GM23248 (cell line): ENCODE measurements around the gene MYH14. TPM values are rescaled to one million over a fixed set of nuclear protein-coding genes. Genes with fewer than 3 reads are reported as not detected.

Experiments used
- DNase-seq: peaks from one replicate; pipeline ENCODE4 v3.0.0-alpha.2; 2015
- H2AFZ ChIP-seq: fragments of 200-600 bp; sonication (generic); 2 replicates; pipeline ENCODE4 v1.6.1; 2016; ENCODE audit warnings: antibody characterized with exemption
- H3F3A ChIP-seq: fragments of 200-600 bp; sonication (generic); 2 replicates; pipeline ENCODE4 v1.6.1; 2016; ENCODE audit warnings: mild to moderate bottlenecking, antibody characterized with exemption, mixed run types; ENCODE audit not compliant: insufficient read depth
- H3K27ac ChIP-seq: fragments of 200-600 bp; sonication (generic); 2 replicates; pipeline ENCODE4 v1.5.1; 2016; ENCODE audit warnings: mild to moderate bottlenecking
- H3K27me3 ChIP-seq: fragments of 200-600 bp; sonication (generic); replicated peaks from 2 replicates; pipeline ENCODE4 v1.6.1; 2016; ENCODE audit warnings: mild to moderate bottlenecking; ENCODE audit not compliant: insufficient read depth
- H3K36me3 ChIP-seq: fragments of 200-600 bp; sonication (generic); 2 replicates; pipeline ENCODE4 v1.6.1; 2016; ENCODE audit warnings: low read depth, mild to moderate bottlenecking
- H3K4me1 ChIP-seq: fragments of 200-600 bp; sonication (generic); 2 replicates; pipeline ENCODE4 v1.6.1; 2016; ENCODE audit warnings: mild to moderate bottlenecking; ENCODE audit not compliant: insufficient read depth
- H3K4me2 ChIP-seq: fragments of 200-600 bp; sonication (generic); one replicate; pipeline ENCODE4 v1.6.1; 2016; ENCODE audit warnings: mild to moderate bottlenecking; ENCODE audit not compliant: unreplicated experiment
- H3K4me3 ChIP-seq: fragments of 200-600 bp; sonication (generic); 2 replicates; pipeline ENCODE4 v1.5.1; 2016; ENCODE audit warnings: mild to moderate bottlenecking
- H3K79me2 ChIP-seq: fragments of 200-600 bp; sonication (generic); 2 replicates; pipeline ENCODE4 v1.6.1; 2016; ENCODE audit warnings: mild to moderate bottlenecking; ENCODE audit not compliant: insufficient read depth
- H3K9ac ChIP-seq: fragments of 200-600 bp; sonication (generic); 2 replicates; pipeline ENCODE4 v1.6.1; 2016; ENCODE audit warnings: mild to moderate bottlenecking
- H3K9me2 ChIP-seq: fragments of 200-600 bp; sonication (generic); 2 replicates; pipeline ENCODE4 v1.6.1; 2016; ENCODE audit warnings: mixed run types, mild to moderate bottlenecking, moderate library complexity; ENCODE audit not compliant: insufficient read depth
- H3K9me3 ChIP-seq: fragments of 200-600 bp; sonication (generic); one replicate; pipeline ENCODE4 v1.6.1; 2017; ENCODE audit warnings: low read depth
- H4K20me1 ChIP-seq: fragments of 200-600 bp; sonication (generic); 2 replicates; pipeline ENCODE4 v1.6.0; 2016; ENCODE audit not compliant: insufficient read depth
- EZH2 ChIP-seq: fragments of 200-600 bp; sonication (generic); IDR thresholded peaks from 2 replicates; pipeline ENCODE4 v1.6.1; 2018; ENCODE audit warnings: antibody characterized with exemption, mild to moderate bottlenecking; ENCODE audit not compliant: insufficient read depth, poor library complexity, severe bottlenecking
- EZH2phosphoT487 ChIP-seq: fragments of 200-600 bp; sonication (generic); IDR thresholded peaks from 2 replicates; pipeline ENCODE4 v1.6.1; 2018; ENCODE audit warnings: antibody characterized with exemption, moderate library complexity, mild to moderate bottlenecking, low read depth; ENCODE audit not compliant: insufficient read depth
- WGBS, 2 experiments: methylation state at CpG; one replicate each; pipeline ENCODE4 v1.1.6; 2015 to 2017; ENCODE audit warnings: low lambda C conversion rate in 2 of 2, low coverage in 1 of 2; ENCODE audit errors: missing lambda C conversion rate in 2 of 2; 5-methylcytosine and 5-hydroxymethylcytosine counted together
- in situ Hi-C: fragments of 300-500 bp; cut with MboI; formaldehyde crosslinking; loops from 2 replicates; pipeline ENCODE4 v1.15.0; 2020
- polyA plus RNA-seq: library from polyadenylated mRNA; unstranded; fragments of >200 nt; fragmentation: Nextera tagmentation; extraction: Ambion mirVana; gene quantifications from 2 replicates; pipeline ENCODE4 v1.2.1, GENCODE V29; 2016
- total RNA-seq: library from RNA; depleted of rRNA; stranded (reverse); fragments of >200 nt; shearing (Covaris generic); gene quantifications from 2 replicates; pipeline ENCODE4 v1.2.3, GENCODE V29; 2014

MYH14 gene
- total and polyA plus RNA-seq, 2 experiments from 2014 or later = not detected

DNA sequence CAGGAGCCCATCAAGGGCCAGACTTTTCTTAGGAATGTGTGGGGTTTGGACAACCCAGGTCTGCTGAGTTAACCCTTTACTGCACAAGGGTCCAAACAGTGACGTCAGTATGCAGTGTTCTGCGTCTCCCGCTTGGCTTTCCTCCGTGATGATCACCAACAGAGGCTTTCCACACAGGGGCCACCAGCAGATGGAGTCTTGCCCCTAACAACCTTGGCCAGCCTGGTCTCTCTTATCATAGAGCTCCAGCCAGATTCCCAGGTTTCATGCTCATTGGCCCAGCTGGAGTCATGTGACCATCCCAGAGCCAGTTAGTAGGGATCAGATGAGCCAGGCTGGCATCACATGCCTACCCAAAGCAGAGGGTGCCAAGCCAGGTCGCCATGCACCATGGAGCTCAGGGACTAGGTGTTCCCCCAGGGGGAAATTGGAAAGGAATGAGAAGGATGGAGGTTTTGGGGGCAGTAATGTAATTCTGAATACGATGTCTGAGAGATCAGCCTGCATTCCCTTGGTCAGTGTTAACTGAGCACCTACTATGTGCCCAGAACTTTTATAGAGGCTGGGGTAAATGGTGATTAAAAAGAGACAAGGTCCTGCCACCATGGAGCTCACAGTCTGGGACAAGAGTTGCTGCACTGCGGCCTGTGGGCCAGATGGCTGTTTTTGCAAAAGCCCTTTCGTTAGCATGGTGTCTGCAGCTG lies 61.2 kb downstream of the MYH14 start:
- Histone ChIP-seq H3K9me3 (no peaks in the 10 kb centered on the region), H3K9me2 (no peaks in the 10 kb centered on the region), H3K27ac (no peak overlapping the region), H3K4me1 (no peaks in the 10 kb centered on the region), H3K9ac (no peak overlapping the region), H3K36me3 (no peaks in the 10 kb centered on the region), H4K20me1 (no peaks in the 10 kb centered on the region), H3K27me3 (no peaks in the 10 kb centered on the region), H3K4me2 (no peak overlapping the region), H3K79me2 (no peaks in the 10 kb centered on the region), H2AFZ (no peak overlapping the region), H3F3A (no peaks in the 10 kb centered on the region), H3K4me3 (no peak overlapping the region)
- in situ Hi-C loops = no loop called here
- WGBS, 2 experiments = 14 to 20% methylated on average over 8 of the region's 8 CpGs
- no peak for DNase-seq
- TF ChIP-seq EZH2 (no peak), EZH2phosphoT487 (no peak)

DNA sequence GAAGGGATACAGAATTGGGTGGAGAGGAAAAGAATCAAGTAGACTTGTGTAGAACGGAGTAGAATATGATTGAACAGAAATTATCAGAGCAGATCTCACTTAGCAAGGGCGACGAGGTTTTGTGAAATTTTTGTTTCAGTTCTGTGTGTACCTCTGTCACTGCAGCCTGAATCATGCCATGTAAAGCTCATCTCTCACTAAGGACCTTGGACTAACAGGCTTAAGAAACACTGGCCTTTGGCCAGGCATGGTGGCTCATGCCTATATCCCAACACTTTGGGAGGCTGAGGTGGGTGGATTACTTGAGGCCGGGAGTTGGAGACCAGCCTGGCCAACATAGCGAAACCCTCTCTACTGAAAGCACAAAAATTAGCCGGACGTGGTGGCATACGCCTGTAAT lies 62.6 kb downstream of the MYH14 start:
- Histone ChIP-seq H3K4me1 (no peaks in the 10 kb centered on the region), H2AFZ (no peak overlapping the region), H3K9ac (no peak overlapping the region), H3F3A (no peaks in the 10 kb centered on the region), H3K27me3 (no peaks in the 10 kb centered on the region), H3K4me3 (no peak overlapping the region), H4K20me1 (no peaks in the 10 kb centered on the region), H3K4me2 (no peak overlapping the region), H3K27ac (no peak overlapping the region), H3K36me3 (no peaks in the 10 kb centered on the region), H3K9me3 (no peaks in the 10 kb centered on the region), H3K9me2 (no peaks in the 10 kb centered on the region), H3K79me2 (no peaks in the 10 kb centered on the region)
- 55 to 64% methylated on average over 8 of the region's 8 CpGs for WGBS, 2 experiments
- in situ Hi-C loops = no loop called here
- no peak for TF ChIP-seq EZH2
- no peak for TF ChIP-seq EZH2phosphoT487
- no peak for DNase-seq

GRCh38 chr19:50266896-50267295 lies 63.5 kb downstream of the MYH14 start:
- Histone ChIP-seq H3K4me3 (no peak overlapping the region), H4K20me1 (no peaks in the 10 kb centered on the region), H3K79me2 (no peaks in the 10 kb centered on the region), H3K36me3 (no peaks in the 10 kb centered on the region), H3K9ac (no peak overlapping the region), H3K9me2 (no peaks in the 10 kb centered on the region), H3K9me3 (no peaks in the 10 kb centered on the region), H3K4me1 (no peaks in the 10 kb centered on the region), H3K27me3 (no peaks in the 10 kb centered on the region), H2AFZ (no peak overlapping the region), H3F3A (no peaks in the 10 kb centered on the region), H3K4me2 (no peak overlapping the region), H3K27ac (no peak overlapping the region)
- WGBS, 2 experiments = 10 to 11% methylated on average over 10 to 20 of the region's 20 CpGs
- DNase-seq = no peak
- TF ChIP-seq EZH2phosphoT487 = no peak
- TF ChIP-seq EZH2 = no peak
- in situ Hi-C loops = no loop called here

DNA sequence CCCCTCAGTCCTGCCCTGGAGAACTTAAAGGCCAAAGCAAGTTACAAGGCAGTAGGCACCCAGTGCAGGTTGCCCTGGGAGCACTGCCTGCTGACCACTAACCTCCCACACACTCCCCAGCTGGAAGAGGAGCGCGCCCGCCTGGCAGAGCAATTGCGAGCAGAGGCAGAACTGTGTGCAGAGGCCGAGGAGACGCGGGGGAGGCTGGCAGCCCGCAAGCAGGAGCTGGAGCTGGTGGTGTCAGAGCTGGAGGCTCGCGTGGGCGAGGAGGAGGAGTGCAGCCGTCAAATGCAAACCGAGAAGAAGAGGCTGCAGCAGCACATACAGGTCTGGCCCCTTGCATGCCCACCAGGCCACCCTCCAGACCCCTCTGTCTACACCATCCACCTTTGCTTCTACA lies 64.6 kb downstream of the MYH14 start:
- no peak for DNase-seq
- WGBS, 2 experiments = 38 to 47% methylated on average over 12 to 13 of the region's 13 CpGs
- Histone ChIP-seq H3K9ac (no peak overlapping the region), H3F3A (no peaks in the 10 kb centered on the region), H3K4me2 (no peak overlapping the region), H3K9me2 (no peaks in the 10 kb centered on the region), H4K20me1 (no peaks in the 10 kb centered on the region), H3K4me1 (no peaks in the 10 kb centered on the region), H3K79me2 (no peaks in the 10 kb centered on the region), H3K4me3 (no peak overlapping the region), H3K27me3 (no peaks in the 10 kb centered on the region), H3K36me3 (no peaks in the 10 kb centered on the region), H3K27ac (no peak overlapping the region), H2AFZ (no peak overlapping the region), H3K9me3 (no peaks in the 10 kb centered on the region)
- in situ Hi-C loops = no loop called here
- TF ChIP-seq EZH2phosphoT487 (no peak), EZH2 (no peak)

DNA sequence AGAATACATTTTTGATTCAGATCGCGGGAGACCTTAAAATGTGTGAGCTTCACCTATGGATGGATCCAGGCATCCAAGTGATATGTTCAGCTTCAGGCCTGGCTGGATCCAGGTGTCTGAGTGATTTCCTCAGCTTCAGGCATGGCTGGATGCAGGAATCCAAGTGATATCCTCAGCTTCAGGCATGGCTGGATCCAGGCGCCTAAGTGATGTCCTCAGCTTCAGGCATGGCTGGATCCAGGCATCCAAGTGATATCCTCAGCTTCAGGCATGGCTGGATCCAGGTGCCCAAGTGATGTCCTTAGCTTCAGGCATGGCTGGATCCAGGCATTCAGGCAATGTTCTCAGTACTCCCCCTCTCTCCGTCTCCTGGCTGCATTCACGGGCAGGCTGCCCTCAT lies 65.1 kb downstream of the MYH14 start:
- H3K9me2 ChIP-seq = no peaks in the 10 kb centered on the region
- H3K4me3 ChIP-seq = no peak overlapping the region
- H3K27me3 ChIP-seq = no peaks in the 10 kb centered on the region
- no peaks in the 10 kb centered on the region for H3K9me3 ChIP-seq
- in situ Hi-C loops = no loop called here
- no peaks in the 10 kb centered on the region for H3F3A ChIP-seq
- TF ChIP-seq EZH2phosphoT487 (no peak), EZH2 (no peak)
- no peak overlapping the region for H2AFZ ChIP-seq
- no peak overlapping the region for H3K27ac ChIP-seq
- no peaks in the 10 kb centered on the region for H3K36me3 ChIP-seq
- no peaks in the 10 kb centered on the region for H3K4me1 ChIP-seq
- 71 to 74% methylated on average over 5 of the region's 5 CpGs for WGBS, 2 experiments
- H3K9ac ChIP-seq = no peak overlapping the region
- no peak overlapping the region for H3K4me2 ChIP-seq
- no peak for DNase-seq
- H4K20me1 ChIP-seq = no peaks in the 10 kb centered on the region
- no peaks in the 10 kb centered on the region for H3K79me2 ChIP-seq
